Liver (tissue), 9 donors: ENCODE data around the gene NFATC2. TPM values are rescaled to one million over a fixed set of nuclear protein-coding genes. Genes with fewer than 3 reads are reported as not detected.

Source experiments
- DNase-seq: peaks from one replicate; pipeline ENCODE4 v3.0.0-alpha.2; 2017; ENCODE audit warnings: low spot score
- H3K27ac ChIP-seq, 2 donors: one replicate each; pipeline ENCODE4 v1.7.0; 2013; ENCODE audit warnings: inconsistent platforms in 2 of 2, low read length in 2 of 2, control low read depth in 1 of 2, low read depth in 1 of 2, mild to moderate bottlenecking in 1 of 2
- H3K27me3 ChIP-seq, 4 donors: one replicate each; pipeline versions ENCODE4 v1.6.1 to v1.7.0; 2013; ENCODE audit warnings: low read length in 3 of 4, inconsistent platforms in 1 of 4, mild to moderate bottlenecking in 1 of 4, moderate library complexity in 1 of 4; ENCODE audit not compliant: control insufficient read depth in 4 of 4, insufficient read depth in 4 of 4
- H3K36me3 ChIP-seq, 4 donors: one replicate each; pipeline versions ENCODE4 v1.6.1 to v1.7.0; 2013; ENCODE audit warnings: low read length in 3 of 4, mild to moderate bottlenecking in 3 of 4, low read depth in 1 of 4, moderate library complexity in 1 of 4; ENCODE audit not compliant: control insufficient read depth in 4 of 4, insufficient read depth in 3 of 4
- H3K4me1 ChIP-seq, 4 donors: one replicate each; pipeline versions ENCODE4 v1.6.1 to v1.7.0; 2013; ENCODE audit warnings: low read length in 3 of 4, mild to moderate bottlenecking in 3 of 4, moderate library complexity in 1 of 4; ENCODE audit not compliant: control insufficient read depth in 4 of 4, insufficient read depth in 4 of 4
- H3K4me3 ChIP-seq, 3 donors: one replicate each; pipeline versions ENCODE4 v1.6.1 to v1.7.0; 2013; ENCODE audit warnings: low read length in 3 of 3, control low read depth in 1 of 3, low read depth in 1 of 3, mild to moderate bottlenecking in 1 of 3
- H3K9ac ChIP-seq, 2 donors: one replicate each; pipeline ENCODE4 v1.7.0; 2013; ENCODE audit warnings: low read length in 2 of 2, mild to moderate bottlenecking in 2 of 2, moderate library complexity in 2 of 2, control low read depth in 1 of 2, low read depth in 1 of 2
- H3K9me3 ChIP-seq, 4 donors: one replicate each; pipeline versions ENCODE4 v1.6.1 to v1.7.0; 2013; ENCODE audit warnings: low read length in 3 of 4; ENCODE audit not compliant: control insufficient read depth in 4 of 4
- EGR1 ChIP-seq, 2 donors: IDR thresholded peaks; 2 replicates each; pipeline ENCODE4 v1.6.1; 2016 to 2018; ENCODE audit warnings: antibody characterized with exemption in 2 of 2, low read depth in 2 of 2
- FOXA1 ChIP-seq: IDR thresholded peaks from 2 replicates; pipeline ENCODE4 v1.6.1; 2016; ENCODE audit warnings: antibody characterized with exemption
- FOXA2 ChIP-seq: IDR thresholded peaks from 2 replicates; pipeline ENCODE4 v1.6.1; 2016; ENCODE audit warnings: antibody characterized with exemption
- GABPA ChIP-seq, 2 donors: IDR thresholded peaks in 1 of 2; conservative IDR thresholded peaks in 1 of 2; 2 replicates each; pipeline ENCODE4 v1.6.1; 2016; ENCODE audit warnings: antibody characterized with exemption in 2 of 2, mild to moderate bottlenecking in 1 of 2, moderate library complexity in 1 of 2
- HNF4A ChIP-seq, 2 donors: conservative IDR thresholded peaks; 2 replicates each; pipeline ENCODE4 v1.6.1; 2016; ENCODE audit warnings: antibody characterized with exemption in 2 of 2, mild to moderate bottlenecking in 2 of 2
- HNF4G ChIP-seq: IDR thresholded peaks from 2 replicates; pipeline ENCODE4 v1.6.1; 2016; ENCODE audit warnings: antibody characterized with exemption
- JUND ChIP-seq, 2 donors: IDR thresholded peaks; 2 replicates each; pipeline ENCODE4 v1.6.1; 2016; ENCODE audit warnings: antibody characterized with exemption in 2 of 2
- NR2F2 ChIP-seq: IDR thresholded peaks from 2 replicates; pipeline ENCODE4 v1.6.1; 2016; ENCODE audit warnings: antibody characterized with exemption
- RAD21 ChIP-seq, 2 donors: IDR thresholded peaks; 2 replicates each; pipeline ENCODE4 v1.6.1; 2016; ENCODE audit warnings: antibody characterized with exemption in 2 of 2, mild to moderate bottlenecking in 2 of 2
- RXRA ChIP-seq, 2 donors: IDR thresholded peaks; 2 replicates each; pipeline ENCODE4 v1.6.1; 2017 to 2018; ENCODE audit warnings: antibody characterized with exemption in 2 of 2, mild to moderate bottlenecking in 1 of 2
- SP1 ChIP-seq: IDR thresholded peaks from 2 replicates; pipeline ENCODE4 v1.6.1; 2018; ENCODE audit warnings: antibody characterized with exemption, mild to moderate bottlenecking
- TAF1 ChIP-seq: conservative IDR thresholded peaks from 2 replicates; pipeline ENCODE4 v1.6.1; 2016; ENCODE audit warnings: antibody characterized with exemption, mild to moderate bottlenecking
- YY1 ChIP-seq: IDR thresholded peaks from 2 replicates; pipeline ENCODE4 v1.6.1; 2016; ENCODE audit warnings: antibody characterized with exemption, mild to moderate bottlenecking
- WGBS: extraction: QIAGEN DNeasy Blood & Tissue Kit; methylation state at CpG from one replicate; pipeline ENCODE4 v1.1.7; 2013; 5-methylcytosine and 5-hydroxymethylcytosine counted together
- polyA plus RNA-seq, 2 donors: library from polyadenylated mRNA; stranded (reverse) in 1 of 2; unstranded in 1 of 2; fragments of 200-250 nt in 1 of 2; fragments of >200 nt in 1 of 2; fragmentation: Nextera tagmentation in 1 of 2; extraction: Ambion mirVana in 1 of 2; gene quantifications; one replicate each; pipeline versions ENCODE4 v1.2.1 to v1.2.3, GENCODE V29; 2013 to 2015
- total RNA-seq, 2 donors: library from RNA; depleted of rRNA; stranded (reverse); fragments of >200 nt; gene quantifications; one replicate each; pipeline ENCODE4 v1.2.3, GENCODE V29; 2014
- TF ChIP-seq, protein P1 (sequence below): IDR thresholded peaks from 2 replicates; pipeline ENCODE4 v1.6.1; 2016; ENCODE audit warnings: antibody characterized with exemption
- TF ChIP-seq, protein P2 (sequence below): IDR thresholded peaks from 2 replicates; pipeline ENCODE4 v1.6.1; 2016; ENCODE audit warnings: antibody characterized with exemption
- TF ChIP-seq, protein P3 (sequence below): IDR thresholded peaks from 2 replicates; pipeline ENCODE4 v1.6.1; 2016; ENCODE audit warnings: antibody characterized with exemption, mild to moderate bottlenecking
- TF ChIP-seq, protein P4 (sequence below): IDR thresholded peaks from 2 replicates; pipeline ENCODE4 v1.6.1; 2016; ENCODE audit warnings: antibody characterized with exemption
- TF ChIP-seq, protein P5 (sequence below): fragments of 150-350 bp; IDR thresholded peaks from 2 replicates; pipeline ENCODE4 v1.5.1; 2017; ENCODE audit warnings: improper control_type of control experiment, low read depth, low read length; ENCODE audit not compliant: missing input control
- donor health status: healthy.
- donor health status: healthy.
- donor health status: healthy.
- donor health status: healthy.
- donor health status: healthy.

Gene NFATC2
- total and polyA plus RNA-seq, 4 donors = 1.2 to 6.7 (median 2.6) TPM

DNA sequence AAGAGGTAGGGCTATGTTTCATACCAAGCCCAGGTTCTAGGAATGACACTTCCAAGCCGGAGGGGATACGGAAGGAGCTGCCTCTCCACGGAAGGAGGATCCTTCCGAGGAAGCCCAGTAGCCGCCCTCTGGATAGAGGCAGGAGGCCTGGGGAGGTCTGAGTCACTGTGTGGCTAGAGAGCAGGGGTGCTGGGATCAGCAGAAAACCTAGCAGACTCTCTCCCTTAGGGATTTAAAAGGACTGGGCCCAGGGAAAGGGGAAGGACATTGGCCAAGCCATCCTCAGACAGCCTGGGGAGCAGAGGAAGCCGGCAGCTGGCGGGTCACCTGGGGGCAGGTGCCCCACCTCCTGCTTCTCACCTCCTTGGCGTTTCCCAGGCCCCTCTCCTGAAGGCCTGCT lies 36.6 kb upstream of the NFATC2 start:
- Histone ChIP-seq H3K4me1 (no peaks in the 10 kb centered on the region), H3K36me3 (no peaks in the 10 kb centered on the region), H3K9me3 (no peaks in the 10 kb centered on the region), H3K27ac (no peak overlapping the region), H3K27me3 (no peaks in the 10 kb centered on the region), H3K9ac (no peak overlapping the region), H3K4me3 (no peak overlapping the region)
- 83% methylated on average over 8 of the region's 8 CpGs for WGBS
- DNase-seq = no peak
- TF ChIP-seq JUND (IDR thresholded peaks at IDR 0.05) = no peak
- TF ChIP-seq YY1 = no peak
- TF ChIP-seq, protein P1, sequence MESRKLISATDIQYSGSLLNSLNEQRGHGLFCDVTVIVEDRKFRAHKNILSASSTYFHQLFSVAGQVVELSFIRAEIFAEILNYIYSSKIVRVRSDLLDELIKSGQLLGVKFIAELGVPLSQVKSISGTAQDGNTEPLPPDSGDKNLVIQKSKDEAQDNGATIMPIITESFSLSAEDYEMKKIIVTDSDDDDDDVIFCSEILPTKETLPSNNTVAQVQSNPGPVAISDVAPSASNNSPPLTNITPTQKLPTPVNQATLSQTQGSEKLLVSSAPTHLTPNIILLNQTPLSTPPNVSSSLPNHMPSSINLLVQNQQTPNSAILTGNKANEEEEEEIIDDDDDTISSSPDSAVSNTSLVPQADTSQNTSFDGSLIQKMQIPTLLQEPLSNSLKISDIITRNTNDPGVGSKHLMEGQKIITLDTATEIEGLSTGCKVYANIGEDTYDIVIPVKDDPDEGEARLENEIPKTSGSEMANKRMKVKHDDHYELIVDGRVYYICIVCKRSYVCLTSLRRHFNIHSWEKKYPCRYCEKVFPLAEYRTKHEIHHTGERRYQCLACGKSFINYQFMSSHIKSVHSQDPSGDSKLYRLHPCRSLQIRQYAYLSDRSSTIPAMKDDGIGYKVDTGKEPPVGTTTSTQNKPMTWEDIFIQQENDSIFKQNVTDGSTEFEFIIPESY = no peak
- TF ChIP-seq RXRA (IDR thresholded peaks at IDR 0.05) = no peak
- TF ChIP-seq, protein P2, sequence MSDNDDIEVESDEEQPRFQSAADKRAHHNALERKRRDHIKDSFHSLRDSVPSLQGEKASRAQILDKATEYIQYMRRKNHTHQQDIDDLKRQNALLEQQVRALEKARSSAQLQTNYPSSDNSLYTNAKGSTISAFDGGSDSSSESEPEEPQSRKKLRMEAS = no peak
- no peak for TF ChIP-seq RAD21 (IDR thresholded peaks at IDR 0.05)
- no peak for TF ChIP-seq HNF4A (conservative IDR thresholded peaks at IDR 0.05)

DNA sequence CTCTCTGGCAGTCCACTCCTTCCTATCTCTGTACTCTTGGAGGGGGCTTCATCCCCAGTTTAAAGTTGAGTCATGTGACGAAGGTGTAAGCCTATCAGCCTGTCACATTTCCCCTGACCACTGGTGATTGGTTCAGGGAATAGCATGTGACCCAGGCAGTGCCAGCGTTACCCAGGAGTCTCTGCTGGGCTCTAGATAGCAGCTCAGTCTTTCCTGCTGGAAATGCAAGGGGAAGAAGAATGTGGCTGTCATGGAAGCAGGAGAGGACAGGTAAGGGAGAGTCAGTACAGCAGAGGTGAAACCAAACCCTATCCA lies 35.6 kb upstream of the NFATC2 start:
- Histone ChIP-seq H3K9ac (no peak overlapping the region), H3K27ac (no peak overlapping the region), H3K36me3 (no peaks in the 10 kb centered on the region), H3K9me3 (no peaks in the 10 kb centered on the region), H3K4me3 (no peak overlapping the region), H3K4me1 (no peaks in the 10 kb centered on the region), H3K27me3 (no peaks in the 10 kb centered on the region)
- no peak for DNase-seq
- WGBS = 89% methylated on average over 2 of the region's 2 CpGs
- TF ChIP-seq FOXA1 (no peak), GABPA (IDR thresholded peaks at IDR 0.05 in 1 of 2, conservative IDR thresholded peaks at IDR 0.05 in 1 of 2) (no peak), YY1 (no peak), TAF1 (no peak), SP1 (no peak), EGR1 (IDR thresholded peaks at IDR 0.05; ENCODE audit: low read depth in 2 of 2) (no peak), HNF4G (no peak), FOXA2 (no peak), RXRA (IDR thresholded peaks at IDR 0.05) (no peak), HNF4A (conservative IDR thresholded peaks at IDR 0.05) (no peak), NR2F2 (no peak)
- TF ChIP-seq, protein P3, sequence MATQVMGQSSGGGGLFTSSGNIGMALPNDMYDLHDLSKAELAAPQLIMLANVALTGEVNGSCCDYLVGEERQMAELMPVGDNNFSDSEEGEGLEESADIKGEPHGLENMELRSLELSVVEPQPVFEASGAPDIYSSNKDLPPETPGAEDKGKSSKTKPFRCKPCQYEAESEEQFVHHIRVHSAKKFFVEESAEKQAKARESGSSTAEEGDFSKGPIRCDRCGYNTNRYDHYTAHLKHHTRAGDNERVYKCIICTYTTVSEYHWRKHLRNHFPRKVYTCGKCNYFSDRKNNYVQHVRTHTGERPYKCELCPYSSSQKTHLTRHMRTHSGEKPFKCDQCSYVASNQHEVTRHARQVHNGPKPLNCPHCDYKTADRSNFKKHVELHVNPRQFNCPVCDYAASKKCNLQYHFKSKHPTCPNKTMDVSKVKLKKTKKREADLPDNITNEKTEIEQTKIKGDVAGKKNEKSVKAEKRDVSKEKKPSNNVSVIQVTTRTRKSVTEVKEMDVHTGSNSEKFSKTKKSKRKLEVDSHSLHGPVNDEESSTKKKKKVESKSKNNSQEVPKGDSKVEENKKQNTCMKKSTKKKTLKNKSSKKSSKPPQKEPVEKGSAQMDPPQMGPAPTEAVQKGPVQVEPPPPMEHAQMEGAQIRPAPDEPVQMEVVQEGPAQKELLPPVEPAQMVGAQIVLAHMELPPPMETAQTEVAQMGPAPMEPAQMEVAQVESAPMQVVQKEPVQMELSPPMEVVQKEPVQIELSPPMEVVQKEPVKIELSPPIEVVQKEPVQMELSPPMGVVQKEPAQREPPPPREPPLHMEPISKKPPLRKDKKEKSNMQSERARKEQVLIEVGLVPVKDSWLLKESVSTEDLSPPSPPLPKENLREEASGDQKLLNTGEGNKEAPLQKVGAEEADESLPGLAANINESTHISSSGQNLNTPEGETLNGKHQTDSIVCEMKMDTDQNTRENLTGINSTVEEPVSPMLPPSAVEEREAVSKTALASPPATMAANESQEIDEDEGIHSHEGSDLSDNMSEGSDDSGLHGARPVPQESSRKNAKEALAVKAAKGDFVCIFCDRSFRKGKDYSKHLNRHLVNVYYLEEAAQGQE = no peak
- TF ChIP-seq, protein P4, sequence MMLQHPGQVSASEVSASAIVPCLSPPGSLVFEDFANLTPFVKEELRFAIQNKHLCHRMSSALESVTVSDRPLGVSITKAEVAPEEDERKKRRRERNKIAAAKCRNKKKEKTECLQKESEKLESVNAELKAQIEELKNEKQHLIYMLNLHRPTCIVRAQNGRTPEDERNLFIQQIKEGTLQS = no peak
- TF ChIP-seq, protein P5, sequence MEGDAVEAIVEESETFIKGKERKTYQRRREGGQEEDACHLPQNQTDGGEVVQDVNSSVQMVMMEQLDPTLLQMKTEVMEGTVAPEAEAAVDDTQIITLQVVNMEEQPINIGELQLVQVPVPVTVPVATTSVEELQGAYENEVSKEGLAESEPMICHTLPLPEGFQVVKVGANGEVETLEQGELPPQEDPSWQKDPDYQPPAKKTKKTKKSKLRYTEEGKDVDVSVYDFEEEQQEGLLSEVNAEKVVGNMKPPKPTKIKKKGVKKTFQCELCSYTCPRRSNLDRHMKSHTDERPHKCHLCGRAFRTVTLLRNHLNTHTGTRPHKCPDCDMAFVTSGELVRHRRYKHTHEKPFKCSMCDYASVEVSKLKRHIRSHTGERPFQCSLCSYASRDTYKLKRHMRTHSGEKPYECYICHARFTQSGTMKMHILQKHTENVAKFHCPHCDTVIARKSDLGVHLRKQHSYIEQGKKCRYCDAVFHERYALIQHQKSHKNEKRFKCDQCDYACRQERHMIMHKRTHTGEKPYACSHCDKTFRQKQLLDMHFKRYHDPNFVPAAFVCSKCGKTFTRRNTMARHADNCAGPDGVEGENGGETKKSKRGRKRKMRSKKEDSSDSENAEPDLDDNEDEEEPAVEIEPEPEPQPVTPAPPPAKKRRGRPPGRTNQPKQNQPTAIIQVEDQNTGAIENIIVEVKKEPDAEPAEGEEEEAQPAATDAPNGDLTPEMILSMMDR = no peak
